HG02588 (cell line): ENCODE results near the gene KCNN4.
"Not testable (repeated sequence)": the region's sequence is repeated elsewhere in the genome, so short reads cannot be mapped to it uniquely, and the experiment has no call there.

ENCODE experiments used
- ATAC-seq: cut with Tn5 transposase; IDR thresholded peaks from one replicate; pipeline ENCODE4 v1.9.1; 2021; ENCODE audit warnings: mild to moderate bottlenecking, moderate library complexity; ENCODE audit not compliant: unreplicated experiment

KCNN4 gene

DNA sequence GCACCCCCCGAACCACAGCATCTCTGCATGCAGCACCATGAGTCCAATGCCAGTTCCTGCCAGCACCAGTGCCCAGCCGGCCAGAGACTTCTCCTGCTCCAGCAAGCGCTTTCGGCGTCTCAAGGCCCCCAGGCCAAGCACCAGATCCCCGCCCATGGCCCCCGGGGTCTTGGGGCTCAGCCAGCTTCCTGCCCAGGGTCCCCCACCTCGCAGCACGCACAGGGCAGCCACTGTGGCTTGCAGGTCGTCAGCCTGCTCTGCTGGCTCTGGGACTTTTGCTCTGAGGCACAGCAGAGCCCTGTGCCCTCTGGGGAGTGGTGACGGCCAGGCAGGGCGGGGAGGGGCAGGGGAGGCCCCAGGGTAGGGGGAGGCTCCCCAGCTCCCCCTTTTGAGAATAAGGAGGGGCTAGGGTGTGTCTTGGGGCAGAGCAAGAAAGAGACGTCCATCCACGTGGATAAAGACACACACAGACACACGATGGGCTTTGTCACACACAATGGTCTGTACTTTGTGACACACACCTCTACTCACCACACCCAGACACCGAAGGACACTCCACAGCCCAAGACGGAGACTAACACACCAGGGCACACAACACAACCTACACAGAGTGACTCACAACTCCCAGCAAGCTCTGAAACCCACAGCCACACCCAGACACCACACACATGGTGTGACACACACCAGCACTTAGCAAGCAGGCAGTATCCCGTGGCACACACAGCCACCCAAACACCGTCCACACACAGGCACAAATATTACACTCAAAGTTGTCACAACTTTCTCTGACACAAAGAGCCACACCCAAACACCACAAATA lies at the start of gene KCNN4:
Gene KCNN4, minus strand, starts transcription at position 268 of the 820 bp plus-strand sequence. Its CDS starts 112 bp downstream, at position 156.
- ATAC-seq: peak; percentile 38

GRCh38 chr19:43826787-43827754 lies 46.3 kb upstream of the KCNN4 start, which contains the start of gene ZNF283:
Gene ZNF283, plus strand, starts transcription at chr19:43827321. Its CDS starts 6,184 bp downstream, at chr19:43833505.
- ATAC-seq: peak; percentile 88

- not testable (repeated sequence) for ATAC-seq
Measured at GRCh38 chr19:43824572-43824971, 43.8 kb upstream of the KCNN4 start.

DNA sequence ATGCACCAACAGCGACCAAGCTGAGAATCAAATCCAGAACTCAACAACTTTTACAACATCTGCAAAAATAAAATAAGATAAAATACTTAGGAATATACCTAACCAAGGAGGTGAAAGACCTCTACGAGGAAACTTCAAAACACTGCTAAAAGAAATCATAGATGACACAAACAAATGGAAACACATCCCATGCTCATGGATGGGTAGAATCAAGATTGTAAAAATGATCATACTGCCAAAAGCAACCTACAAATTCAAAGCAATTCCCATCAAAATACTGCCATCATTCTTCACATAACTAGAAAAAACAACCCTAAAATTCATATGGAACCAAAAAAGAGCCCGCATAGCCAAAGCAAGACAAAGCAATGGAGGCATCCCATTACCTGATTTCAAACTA lies 43.1 kb upstream of the KCNN4 start:
- ATAC-seq: not testable (repeated sequence)

DNA sequence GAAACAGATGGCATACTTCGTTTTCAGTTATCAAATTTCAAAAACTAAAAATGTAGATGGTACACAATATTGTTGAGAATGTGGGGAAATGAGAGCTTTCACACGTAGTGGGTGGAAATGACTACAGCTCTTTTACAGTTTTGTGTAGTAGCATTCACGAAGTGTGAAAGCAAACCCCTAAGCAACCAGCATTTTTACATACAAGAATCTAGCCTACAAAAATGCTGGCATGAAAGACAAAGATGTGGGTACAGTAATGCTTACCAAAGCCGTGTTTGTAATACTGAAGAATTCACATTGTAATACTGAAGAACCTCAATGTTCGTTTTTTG lies 40.1 kb upstream of the KCNN4 start:
- no peak for ATAC-seq

GRCh38 chr19:43820098-43820883 lies 39.5 kb upstream of the KCNN4 start:
- no peak for ATAC-seq

DNA sequence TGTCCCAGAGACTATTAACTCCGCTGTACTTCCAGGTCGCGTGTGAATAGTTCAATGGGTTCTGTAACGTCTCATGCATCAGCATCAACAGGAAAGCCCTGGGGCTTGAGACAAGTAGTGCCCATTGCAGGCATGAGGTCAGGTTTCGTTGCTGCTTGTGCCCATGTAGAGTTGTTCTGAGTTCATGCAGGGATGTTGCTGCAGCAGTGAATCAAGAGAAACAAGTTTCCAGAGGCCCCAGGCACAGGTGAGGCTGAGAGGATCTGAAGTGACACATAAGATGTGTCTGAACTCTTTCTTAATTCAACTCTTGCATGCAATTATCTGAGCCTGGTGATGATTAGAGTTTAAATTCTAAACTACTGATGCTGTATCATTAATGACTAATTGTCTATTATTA lies 37.7 kb upstream of the KCNN4 start:
- no peak for ATAC-seq

DNA sequence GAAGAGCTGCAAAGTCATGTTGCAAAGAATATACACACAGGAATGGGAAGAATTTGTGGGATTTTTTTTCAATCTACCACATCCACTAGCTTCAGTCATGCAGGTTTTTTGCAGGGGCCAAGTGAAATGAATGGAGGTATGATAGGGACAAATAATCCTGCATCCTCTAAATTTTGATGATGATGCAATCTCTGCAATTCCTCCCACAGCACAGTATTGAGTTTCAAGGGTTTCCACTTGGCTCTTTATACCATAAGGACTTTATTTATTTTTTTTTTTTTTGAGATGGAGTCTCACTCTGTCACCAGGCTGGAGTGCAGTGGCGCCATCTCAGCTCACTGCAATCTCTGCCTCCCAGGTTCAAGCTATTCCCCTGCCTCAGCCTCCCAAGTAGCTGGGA lies 36.7 kb upstream of the KCNN4 start:
- ATAC-seq: not testable (repeated sequence)

- no peak for ATAC-seq
Measured at GRCh38 chr19:43814663-43815352, 34.0 kb upstream of the KCNN4 start.

DNA sequence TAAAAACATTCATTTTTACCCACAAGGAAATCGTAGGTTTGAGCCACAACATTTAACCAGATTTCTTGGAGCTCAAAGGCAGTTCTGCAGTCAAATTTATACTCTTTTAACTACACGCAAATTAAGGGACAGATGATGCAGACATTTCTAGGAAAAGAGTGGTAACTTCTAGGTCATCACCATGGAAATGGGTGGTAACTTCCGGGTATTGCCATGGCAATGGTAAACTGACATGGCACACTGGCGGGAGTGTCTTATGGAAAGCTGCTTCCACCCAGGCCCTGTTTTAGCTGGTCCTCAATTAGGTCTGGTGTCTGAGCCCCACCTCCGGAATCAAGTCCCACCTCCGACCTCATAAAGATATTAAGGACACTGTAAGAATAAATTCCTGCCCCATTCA lies 31.9 kb upstream of the KCNN4 start:
- ATAC-seq: no peak

DNA sequence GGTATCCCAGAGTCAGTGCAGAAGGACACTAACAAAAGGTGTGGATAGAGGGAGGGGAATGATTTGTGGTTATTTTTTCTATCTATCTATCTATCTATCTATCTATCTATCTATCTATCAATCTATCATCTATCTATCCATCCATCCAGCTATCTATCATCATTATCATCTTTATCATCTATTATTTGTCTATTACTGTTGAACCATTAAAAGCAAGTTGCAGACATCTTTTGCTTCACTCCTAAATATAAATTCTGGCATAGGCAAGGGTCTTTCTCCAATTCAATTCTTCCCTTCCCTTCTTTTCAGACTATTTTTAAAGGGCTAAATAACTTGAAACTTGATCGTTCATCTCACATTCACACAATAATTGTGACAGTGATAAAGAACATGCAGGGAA lies 31.5 kb upstream of the KCNN4 start:
- no peak for ATAC-seq

- no peak for ATAC-seq
Measured at GRCh38 chr19:43811837-43812236, 31.1 kb upstream of the KCNN4 start.

GRCh38 chr19:43809762-43810696 lies 29.3 kb upstream of the KCNN4 start:
- ATAC-seq: no peak

GRCh38 chr19:43807651-43808050 lies 26.9 kb upstream of the KCNN4 start:
- ATAC-seq: no peak

DNA sequence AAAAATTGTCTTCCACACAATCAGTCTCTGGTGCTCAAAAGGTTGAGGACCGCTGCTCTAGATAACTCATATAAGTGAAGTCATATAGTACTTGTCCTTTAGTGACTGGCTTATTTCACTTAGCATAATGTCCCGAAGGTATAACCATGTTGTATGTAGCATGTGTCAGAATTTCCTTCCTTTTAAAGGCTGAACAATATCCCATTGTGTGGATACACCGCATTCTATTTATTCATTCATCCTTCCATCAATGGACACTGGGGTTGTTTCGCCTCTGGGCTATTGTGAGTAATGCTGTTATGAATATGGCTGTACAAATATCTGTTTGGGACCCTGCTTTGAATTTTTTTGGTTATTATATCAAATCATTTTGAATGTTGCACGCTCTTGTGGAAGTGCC lies 26.1 kb upstream of the KCNN4 start:
- no peak for ATAC-seq

DNA sequence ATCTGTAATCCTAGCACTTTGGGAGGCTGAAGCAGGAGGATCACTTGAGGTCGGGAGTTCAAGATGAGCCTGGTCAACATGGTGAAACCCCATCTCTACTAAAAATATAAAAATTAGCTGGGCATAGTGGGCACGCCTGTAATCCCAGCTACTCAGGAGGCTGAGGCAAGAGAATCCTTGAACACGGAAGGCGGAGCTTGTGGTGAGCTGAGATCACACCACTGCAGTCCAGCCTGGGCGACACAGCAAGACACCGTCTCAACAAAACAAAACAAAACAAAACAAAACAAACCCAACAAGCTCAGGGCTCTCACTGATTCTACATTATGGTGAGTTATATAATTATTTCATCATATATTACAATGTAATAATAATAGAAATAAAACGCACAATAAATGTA lies 25.6 kb upstream of the KCNN4 start:
- ATAC-seq: not testable (repeated sequence)

- no peak for ATAC-seq
Measured at GRCh38 chr19:43804432-43804831, 23.7 kb upstream of the KCNN4 start.

GRCh38 chr19:43802216-43802951 lies 21.6 kb upstream of the KCNN4 start, which contains the start of gene LYPD5:
Gene LYPD5, minus strand, starts transcription at chr19:43802447. Its CDS starts 67 bp downstream, at chr19:43802380.
- ATAC-seq: no peak
